Effector memory CD4-positive, alpha-beta T cell (primary cell): ENCODE measurements around the gene LARP4.
"Not testable (repeated sequence)": the region's sequence is repeated elsewhere in the genome, so short reads cannot be mapped to it uniquely, and the experiment has no call there.

Source experiments
- DNase-seq, 3 donors: peaks; one replicate each; pipeline ENCODE4 v3.0.0-alpha.2; 2020
- H3K27ac ChIP-seq: 2 replicates; pipeline ENCODE4 v1.7.0; 2013; ENCODE audit warnings: mild to moderate bottlenecking, low read length, moderate library complexity; ENCODE audit not compliant: insufficient read depth, poor library complexity, severe bottlenecking
- H3K27me3 ChIP-seq: replicated peaks from 2 replicates; pipeline ENCODE4 v1.7.0; 2013; ENCODE audit warnings: mild to moderate bottlenecking, low read length; ENCODE audit not compliant: insufficient read depth, control insufficient read depth, poor library complexity, severe bottlenecking
- H3K36me3 ChIP-seq: 2 replicates; pipeline ENCODE4 v1.7.0; 2013; ENCODE audit warnings: mild to moderate bottlenecking, low read length, moderate library complexity; ENCODE audit not compliant: control insufficient read depth, insufficient read depth
- H3K4me1 ChIP-seq: 2 replicates; pipeline ENCODE4 v1.7.0; 2013; ENCODE audit warnings: low read length, mild to moderate bottlenecking; ENCODE audit not compliant: control insufficient read depth, insufficient read depth, poor library complexity, severe bottlenecking
- H3K4me3 ChIP-seq: 2 replicates; pipeline ENCODE4 v1.7.0; 2013; ENCODE audit warnings: low read length, low read depth, mild to moderate bottlenecking; ENCODE audit not compliant: insufficient read depth, poor library complexity, severe bottlenecking
- H3K9me3 ChIP-seq: 2 replicates; pipeline ENCODE4 v1.7.0; 2013; ENCODE audit warnings: mild to moderate bottlenecking, low read length, moderate library complexity; ENCODE audit not compliant: control insufficient read depth

LARP4 gene

DNA sequence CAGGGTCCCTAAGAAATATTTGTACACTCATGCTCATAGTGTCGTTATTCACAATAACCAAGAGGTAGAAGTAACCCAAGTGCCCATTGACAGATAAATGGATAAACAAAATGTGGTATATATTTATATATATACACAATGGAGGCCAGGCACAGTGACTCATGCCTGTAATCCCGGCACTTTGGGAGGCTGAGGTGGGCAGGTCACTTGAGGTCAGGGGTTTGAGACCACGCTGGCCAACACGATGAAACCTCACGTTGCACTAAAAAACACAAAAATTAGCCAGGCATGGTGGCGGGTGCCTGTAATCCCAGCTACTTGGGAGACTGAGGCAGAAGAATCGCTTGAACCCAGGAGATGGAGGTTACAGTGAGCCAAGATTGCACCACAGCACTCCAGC, 30.0 kb upstream of the LARP4 start:
- not testable (repeated sequence) for H3K27ac ChIP-seq

DNA sequence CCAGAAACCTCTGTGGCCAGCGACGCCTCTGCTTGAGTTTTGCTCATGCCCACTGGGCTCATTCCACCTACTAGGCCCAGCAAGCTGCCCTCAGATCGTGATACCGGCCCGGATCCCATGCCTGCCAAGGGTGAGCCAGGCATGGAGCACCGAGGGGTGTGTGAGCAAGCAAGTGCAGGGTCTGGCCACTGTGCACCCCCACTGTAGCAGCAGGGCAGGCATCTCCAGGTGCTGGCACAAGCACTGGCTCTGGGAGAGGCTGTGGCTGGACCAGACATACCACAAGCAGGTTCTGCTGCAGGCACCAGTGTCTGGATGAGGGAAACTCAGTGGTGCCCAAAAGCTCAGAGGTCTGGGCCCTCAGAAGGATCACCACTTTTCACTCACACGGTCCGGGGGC, 24.9 kb upstream of the LARP4 start:
- H3K4me3 ChIP-seq: no peak overlapping the region
- no peaks in the 10 kb centered on the region for H3K9me3 ChIP-seq
- no peak overlapping the region for H3K27ac ChIP-seq
- H3K36me3 ChIP-seq: no peaks in the 10 kb centered on the region
- no peak for DNase-seq
- no peaks in the 10 kb centered on the region for H3K27me3 ChIP-seq
- no peaks in the 10 kb centered on the region for H3K4me1 ChIP-seq

More for the DNA sequence above, 30.0 kb upstream of the LARP4 start:
- H3K27me3 ChIP-seq, DNase-seq, H3K4me1 ChIP-seq, H3K36me3 ChIP-seq, H3K9me3 ChIP-seq, H3K4me3 ChIP-seq: not testable (repeated sequence)

DNA sequence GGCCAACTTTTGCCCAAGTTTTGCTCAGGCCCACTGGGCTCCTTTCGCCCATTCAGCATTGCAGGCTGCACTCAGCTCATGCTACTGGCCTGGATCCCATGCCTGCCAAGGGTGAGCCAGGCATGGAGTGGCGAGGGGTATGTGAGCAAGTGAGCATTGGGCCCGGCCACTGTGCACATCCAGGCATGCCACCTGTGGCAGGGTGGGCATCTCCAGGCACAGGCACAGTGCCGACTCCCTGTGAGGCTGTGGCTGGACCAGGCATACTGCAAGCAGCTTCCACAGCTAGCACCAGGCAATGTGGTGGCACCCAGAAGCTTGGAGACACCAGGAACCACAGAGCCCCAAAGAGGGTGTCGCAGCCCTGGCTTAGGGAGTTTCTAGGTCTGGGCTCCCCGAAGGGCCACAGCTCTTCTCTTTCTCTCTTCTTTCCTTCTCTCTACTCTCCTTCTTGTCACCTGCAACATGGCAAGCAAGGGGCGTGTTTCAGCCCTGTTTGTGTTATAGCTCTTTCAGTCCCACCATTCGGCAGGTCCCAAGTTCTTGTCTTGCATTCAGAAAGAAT, 19.8 kb upstream of the LARP4 start:
- DNase-seq: no peak
- Histone ChIP-seq H3K4me3 (no peak overlapping the region), H3K36me3 (no peaks in the 10 kb centered on the region), H3K27me3 (no peaks in the 10 kb centered on the region), H3K27ac (no peak overlapping the region), H3K9me3 (no peaks in the 10 kb centered on the region), H3K4me1 (no peaks in the 10 kb centered on the region)

DNA sequence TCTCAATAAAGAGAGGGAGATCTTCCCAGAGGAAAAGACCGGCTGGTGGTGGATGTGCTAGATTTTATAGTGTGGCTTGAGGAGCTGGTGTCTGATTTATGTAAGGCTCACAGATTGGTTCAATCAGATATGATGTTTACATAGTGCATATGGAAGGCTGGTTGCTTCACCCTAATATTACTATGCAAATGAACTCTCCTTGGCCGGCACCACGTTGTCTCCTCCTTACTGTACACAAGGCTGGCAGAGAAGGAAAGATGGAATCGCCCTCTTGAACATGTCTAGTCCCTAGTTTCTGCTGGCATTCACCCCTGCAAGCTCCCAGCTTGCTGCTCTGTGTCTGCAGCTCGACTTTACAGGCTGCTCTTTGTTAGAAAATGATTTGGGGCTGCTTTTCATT, 13.2 kb upstream of the LARP4 start:
- Histone ChIP-seq H3K4me3 (no peak overlapping the region), H3K27ac (no peak overlapping the region), H3K4me1 (no peaks in the 10 kb centered on the region), H3K36me3 (no peaks in the 10 kb centered on the region), H3K9me3 (no peaks in the 10 kb centered on the region), H3K27me3 (no peaks in the 10 kb centered on the region)
- no peak for DNase-seq

DNA sequence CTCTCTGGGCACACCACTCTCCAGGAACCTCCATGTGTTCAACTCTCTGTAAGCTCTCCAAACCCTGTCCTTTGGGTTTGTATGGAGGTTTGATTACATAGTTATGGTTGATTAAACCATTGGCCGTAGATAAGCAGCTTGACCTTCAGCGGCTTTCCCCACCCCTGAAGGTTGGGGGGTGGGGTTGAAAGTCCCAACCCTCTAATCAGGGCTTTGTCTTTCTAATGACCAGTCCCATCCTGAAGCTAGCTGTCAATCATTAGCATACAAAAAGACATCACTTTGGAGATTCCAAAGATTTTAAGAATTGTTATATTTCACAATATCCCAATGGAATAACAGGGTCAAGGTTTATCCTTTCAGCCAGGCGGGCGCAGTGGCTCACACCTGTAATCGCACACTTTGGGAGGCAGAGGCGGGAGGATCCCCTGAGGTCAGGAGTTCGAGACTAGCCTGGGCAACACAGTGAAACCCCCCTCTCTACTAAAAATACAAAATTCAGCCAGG, 12.7 kb upstream of the LARP4 start:
- H3K27me3 ChIP-seq: no peaks in the 10 kb centered on the region
- H3K9me3 ChIP-seq: no peaks in the 10 kb centered on the region
- DNase-seq: no peak
- no peaks in the 10 kb centered on the region for H3K36me3 ChIP-seq
- no peak overlapping the region for H3K4me3 ChIP-seq
- H3K4me1 ChIP-seq: no peaks in the 10 kb centered on the region
- no peak overlapping the region for H3K27ac ChIP-seq

DNA sequence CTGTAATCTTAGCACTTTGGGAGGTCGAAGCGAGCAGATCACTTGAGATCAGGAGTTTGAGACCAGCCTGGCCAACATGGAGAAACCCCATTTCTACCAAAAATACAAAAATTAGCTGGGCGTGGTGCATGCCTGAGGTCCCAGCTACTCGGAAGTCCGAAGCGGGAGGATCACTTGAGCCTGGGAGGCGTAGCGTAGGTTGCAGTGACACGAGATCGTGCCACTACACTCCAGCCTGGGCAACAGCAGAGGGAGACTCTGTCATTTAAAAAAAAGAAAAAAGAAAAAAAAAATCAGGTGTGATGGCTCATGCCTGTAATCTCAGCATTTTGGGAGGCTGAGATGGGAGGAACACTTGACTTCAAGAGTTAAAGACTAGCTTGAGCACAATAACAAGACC, 11.9 kb upstream of the LARP4 start:
- H3K27me3 ChIP-seq, H3K4me1 ChIP-seq, DNase-seq, H3K27ac ChIP-seq, H3K9me3 ChIP-seq, H3K36me3 ChIP-seq, H3K4me3 ChIP-seq: not testable (repeated sequence)

DNA sequence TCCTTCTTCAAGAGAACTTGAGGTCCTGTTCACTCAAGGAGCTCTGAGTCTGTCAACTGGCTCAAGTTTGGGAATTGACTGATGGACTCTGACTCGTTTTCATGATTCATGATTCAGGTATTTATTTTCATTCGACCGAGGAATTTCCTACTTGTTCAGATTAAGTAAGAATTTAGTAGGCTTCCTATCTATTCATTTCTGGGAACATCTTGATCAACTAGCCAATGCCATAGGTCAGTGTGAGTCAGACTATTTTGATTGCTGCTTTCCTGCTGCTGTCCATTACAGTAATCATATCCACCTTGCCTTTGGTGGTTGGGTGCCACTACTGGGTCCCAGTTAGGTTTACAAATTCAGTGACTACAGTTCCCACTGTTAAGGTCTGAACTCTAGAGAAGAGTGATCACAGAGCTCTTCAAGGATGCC, 10.4 kb upstream of the LARP4 start:
- DNase-seq: no peak
- Histone ChIP-seq H3K27ac (no peak overlapping the region), H3K4me3 (no peak overlapping the region)

DNA sequence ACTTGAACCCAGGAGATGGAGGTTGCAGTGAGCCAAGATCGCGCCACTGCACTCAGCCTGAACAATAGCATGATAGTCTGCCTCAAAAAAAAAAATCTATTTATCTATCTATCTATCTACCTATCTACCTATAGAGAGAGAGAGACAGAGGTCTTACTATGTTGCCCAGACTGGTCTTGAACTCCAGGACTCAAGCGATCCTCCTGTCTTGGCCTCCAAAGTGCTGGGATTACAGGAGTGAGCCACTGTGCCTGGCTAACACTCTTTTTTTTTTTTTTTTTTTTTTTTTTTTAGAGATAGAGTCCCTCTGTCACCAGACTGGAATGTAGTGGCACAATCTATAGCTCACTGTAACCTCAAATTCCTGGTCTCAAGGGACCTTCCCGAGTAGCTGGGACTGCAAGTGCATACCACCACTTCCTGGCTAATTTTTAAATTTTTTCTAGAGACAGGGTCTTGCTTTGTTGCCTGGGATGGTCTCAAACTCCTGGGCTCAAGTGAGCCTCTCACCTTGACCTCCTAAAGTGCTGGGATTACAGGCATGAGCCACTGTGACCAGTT, 6.1 kb upstream of the LARP4 start:
- Histone ChIP-seq H3K36me3 (no peaks in the 10 kb centered on the region), H3K4me1 (no peaks in the 10 kb centered on the region), H3K27me3 (no peaks in the 10 kb centered on the region), H3K9me3 (no peaks in the 10 kb centered on the region), H3K27ac (no peak overlapping the region), H3K4me3 (no peak overlapping the region)
- no peak for DNase-seq

More for the DNA sequence above, 10.4 kb upstream of the LARP4 start:
- H3K9me3 ChIP-seq: no peaks in the 10 kb centered on the region
- H3K36me3 ChIP-seq: no peaks in the 10 kb centered on the region
- H3K4me1 ChIP-seq: no peaks in the 10 kb centered on the region
- H3K27me3 ChIP-seq: no peaks in the 10 kb centered on the region

DNA sequence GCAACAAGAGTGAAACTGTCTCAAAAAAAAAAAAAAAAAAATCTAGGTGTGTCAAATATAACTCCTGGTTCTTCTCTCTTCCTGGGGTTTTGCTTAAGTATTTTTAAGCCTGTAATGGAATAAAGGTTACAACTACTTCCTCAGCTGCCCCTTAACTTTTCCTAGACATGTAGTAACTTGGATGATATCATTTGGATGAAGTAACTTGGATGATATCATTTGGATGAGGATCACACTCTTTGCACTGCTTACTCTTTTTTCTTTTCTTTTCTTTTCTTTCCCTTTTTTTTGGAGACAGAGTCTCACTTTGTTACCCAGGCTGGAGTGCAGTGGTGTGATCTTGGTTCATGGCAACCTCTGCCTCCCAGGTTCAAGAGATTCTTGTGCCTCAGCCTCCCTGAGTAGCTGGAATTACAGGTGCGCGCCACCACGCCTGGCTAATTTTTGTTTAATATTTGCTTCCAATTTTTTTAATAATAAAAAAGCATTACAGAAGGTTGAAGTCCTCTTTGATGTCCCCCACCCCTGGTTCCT, 3.5 kb upstream of the LARP4 start:
- Histone ChIP-seq H3K4me3 (no peak overlapping the region), H3K36me3 (no peaks in the 10 kb centered on the region), H3K27me3 (no peaks in the 10 kb centered on the region), H3K4me1 (no peaks in the 10 kb centered on the region), H3K27ac (no peak overlapping the region), H3K9me3 (no peaks in the 10 kb centered on the region)
- no peak for DNase-seq

DNA sequence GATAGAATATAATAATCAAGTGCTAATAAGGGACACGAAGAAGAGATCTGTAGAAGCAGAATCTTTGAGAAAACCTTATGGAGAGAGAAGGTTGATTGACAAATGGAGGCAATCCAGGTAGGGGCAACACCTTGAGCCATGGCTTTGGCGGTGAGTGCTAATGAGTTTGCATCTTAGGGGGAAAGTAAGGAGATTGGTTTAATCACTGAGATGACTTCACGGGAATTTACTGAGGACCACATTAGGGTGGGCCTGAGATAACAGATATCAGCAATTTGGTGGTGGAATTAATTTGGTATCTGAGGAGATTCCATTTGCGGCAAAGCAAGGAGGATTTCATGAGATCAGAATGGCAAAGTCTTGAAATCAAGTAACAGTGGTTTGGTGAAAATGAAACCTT, 1.8 kb upstream of the LARP4 start:
- H3K4me1 ChIP-seq: peaks cover 7% of the 10 kb centered on the region
- no peaks in the 10 kb centered on the region for H3K9me3 ChIP-seq
- H3K36me3 ChIP-seq: no peaks in the 10 kb centered on the region
- H3K27ac ChIP-seq: no peak overlapping the region
- no peak overlapping the region for H3K4me3 ChIP-seq
- no peak for DNase-seq
- H3K27me3 ChIP-seq: no peaks in the 10 kb centered on the region
